Breast epithelium (tissue), 4 donors: ENCODE results near the gene MCF2L2. TPM values are rescaled to one million over a fixed set of nuclear protein-coding genes. Genes with fewer than 3 reads are reported as not detected.

Experiments used
- DNase-seq, 2 donors: peaks; one replicate each; pipeline ENCODE4 v3.0.0-alpha.2; 2019; ENCODE audit warnings: low spot score in 2 of 2
- H3K27ac ChIP-seq, 2 donors: fragments of 200-600 bp; sonication (generic) in 1 of 2; one replicate each; pipeline ENCODE4 v1.5.1; 2016 to 2019; ENCODE audit warnings: mild to moderate bottlenecking in 1 of 2
- H3K27me3 ChIP-seq, 2 donors: fragments of 200-600 bp; sonication (generic) in 1 of 2; one replicate each; pipeline versions ENCODE4 v1.5.1 to v1.6.0; 2017 to 2019; ENCODE audit warnings: control low read depth in 1 of 2, mild to moderate bottlenecking in 1 of 2
- H3K36me3 ChIP-seq: fragments of 200-600 bp; one replicate; pipeline ENCODE4 v1.5.1; 2019
- H3K4me1 ChIP-seq, 2 donors: fragments of 200-600 bp; sonication (generic); one replicate each; pipeline ENCODE4 v1.5.1; 2016 to 2019; ENCODE audit warnings: control low read depth in 1 of 2
- H3K4me3 ChIP-seq, 3 donors: fragments of 200-600 bp; sonication (generic); 1 replicate in 2 of 3; 2 replicates in 1 of 3; pipeline ENCODE4 v1.5.1; 2016 to 2019; ENCODE audit warnings: mild to moderate bottlenecking in 3 of 3, moderate library complexity in 2 of 3
- H3K9me3 ChIP-seq, 2 donors: fragments of 200-600 bp; sonication (generic) in 1 of 2; one replicate each; pipeline ENCODE4 v1.5.1; 2016 to 2019; ENCODE audit warnings: control low read depth in 1 of 2
- CTCF ChIP-seq, 3 donors: fragments of 450-650 bp; IDR thresholded peaks; one replicate each; pipeline ENCODE4 v1.5.1; 2016 to 2017; ENCODE audit warnings: antibody characterized with exemption in 3 of 3, mild to moderate bottlenecking in 3 of 3, moderate library complexity in 3 of 3
- POLR2A ChIP-seq: fragments of 450-650 bp; IDR thresholded peaks from one replicate; pipeline ENCODE4 v1.6.1; 2016; ENCODE audit warnings: antibody characterized with exemption, mild to moderate bottlenecking, moderate library complexity
- POLR2AphosphoS5 ChIP-seq, 3 donors: sonication (generic); formaldehyde crosslinking; IDR thresholded peaks; one replicate each; pipeline ENCODE4 v1.6.1; 2017; ENCODE audit warnings: antibody characterized with exemption in 3 of 3
- intact Hi-C: fragments of 100-400 bp; cut with DNase I; formaldehyde crosslinking; loops from one replicate; pipeline ENCODE4 v1.15.1; 2023; ENCODE audit warnings: low total_unique reads
- total RNA-seq, 3 donors: library from RNA; depleted of rRNA; stranded (reverse); fragments of >200 nt; gene quantifications; one replicate each; pipeline ENCODE4 v1.1.0, GENCODE V29; 2016

Gene MCF2L2
- total RNA-seq, 3 donors from 2014 or later: 0.64 to 1.5 (median 1.3) TPM

- Histone ChIP-seq H3K4me3 (no peak overlapping the region), H3K27me3 (no peaks in the 10 kb centered on the region), H3K4me1 (no peaks in the 10 kb centered on the region), H3K9me3 (no peaks in the 10 kb centered on the region), H3K27ac (no peak overlapping the region), H3K36me3 (no peaks in the 10 kb centered on the region)
- TF ChIP-seq CTCF (IDR thresholded peaks at IDR 0.05): no peak
- no peak for TF ChIP-seq POLR2A
- TF ChIP-seq POLR2AphosphoS5 (IDR thresholded peaks at IDR 0.05): no peak
- intact Hi-C loops: loop anchor here (5.0 to 10.0 kb wide), 2 partner anchors 199 to 1073 kb away; no protein-coding TSS in a partner anchor
- DNase-seq: no peak
Measured at GRCh38 chr3:183381673-183382072, 46.7 kb downstream of the MCF2L2 start.

- Histone ChIP-seq H3K4me1 (no peaks in the 10 kb centered on the region), H3K27ac (no peak overlapping the region), H3K27me3 (no peaks in the 10 kb centered on the region), H3K36me3 (no peaks in the 10 kb centered on the region), H3K9me3 (no peaks in the 10 kb centered on the region), H3K4me3 (no peak overlapping the region)
- intact Hi-C loops: loop anchor here (5.0 to 10.0 kb wide), 2 partner anchors 199 to 1074 kb away; no protein-coding TSS in a partner anchor
- TF ChIP-seq CTCF (IDR thresholded peaks at IDR 0.05) (no peak), POLR2A (no peak), POLR2AphosphoS5 (IDR thresholded peaks at IDR 0.05) (no peak)
- no peak for DNase-seq
Measured at GRCh38 chr3:183381179-183381578, 47.2 kb downstream of the MCF2L2 start.

- TF ChIP-seq CTCF (IDR thresholded peaks at IDR 0.05): no peak
- TF ChIP-seq POLR2AphosphoS5 (IDR thresholded peaks at IDR 0.05): no peak
- no peak for TF ChIP-seq POLR2A
- Histone ChIP-seq H3K36me3 (no peaks in the 10 kb centered on the region), H3K27me3 (no peaks in the 10 kb centered on the region), H3K4me3 (no peak overlapping the region), H3K9me3 (no peaks in the 10 kb centered on the region), H3K4me1 (no peaks in the 10 kb centered on the region), H3K27ac (no peak overlapping the region)
- intact Hi-C loops: no loop called here
- no peak for DNase-seq
Measured at GRCh38 chr3:183378951-183379350, 49.5 kb downstream of the MCF2L2 start.

- H3K9me3 ChIP-seq: no peaks in the 10 kb centered on the region
- H3K27me3 ChIP-seq: no peaks in the 10 kb centered on the region
- H3K27ac ChIP-seq: no peak overlapping the region
- DNase-seq: no peak
- intact Hi-C loops: no loop called here
- TF ChIP-seq POLR2A (no peak), POLR2AphosphoS5 (IDR thresholded peaks at IDR 0.05) (no peak), CTCF (IDR thresholded peaks at IDR 0.05) (no peak)
- no peaks in the 10 kb centered on the region for H3K4me1 ChIP-seq
- no peaks in the 10 kb centered on the region for H3K36me3 ChIP-seq
- H3K4me3 ChIP-seq: no peak overlapping the region
Measured at GRCh38 chr3:183378545-183378944, 49.9 kb downstream of the MCF2L2 start.

GRCh38 chr3:183378008-183378407 lies 50.4 kb downstream of the MCF2L2 start:
- Histone ChIP-seq H3K4me3 (no peak overlapping the region), H3K36me3 (no peaks in the 10 kb centered on the region), H3K4me1 (no peaks in the 10 kb centered on the region), H3K9me3 (no peaks in the 10 kb centered on the region), H3K27ac (no peak overlapping the region), H3K27me3 (no peaks in the 10 kb centered on the region)
- no peak for DNase-seq
- intact Hi-C loops: no loop called here
- no peak for TF ChIP-seq POLR2AphosphoS5 (IDR thresholded peaks at IDR 0.05)
- TF ChIP-seq POLR2A: no peak
- no peak for TF ChIP-seq CTCF (IDR thresholded peaks at IDR 0.05)
